GM19023 (cell line): ENCODE measurements around the gene ADAM12.
"Not testable (repeated sequence)": the region's sequence is repeated elsewhere in the genome, so short reads cannot be mapped to it uniquely, and the experiment has no call there.

Experiments
- ATAC-seq: cut with Tn5 transposase; IDR thresholded peaks from one replicate; pipeline ENCODE4 v1.9.1; 2021; ENCODE audit warnings: mild to moderate bottlenecking, moderate library complexity; ENCODE audit not compliant: unreplicated experiment

ADAM12 gene

GRCh38 chr10:125999694-126000093 is 388.6 kb downstream of the ADAM12 start:
- no peak for ATAC-seq

DNA sequence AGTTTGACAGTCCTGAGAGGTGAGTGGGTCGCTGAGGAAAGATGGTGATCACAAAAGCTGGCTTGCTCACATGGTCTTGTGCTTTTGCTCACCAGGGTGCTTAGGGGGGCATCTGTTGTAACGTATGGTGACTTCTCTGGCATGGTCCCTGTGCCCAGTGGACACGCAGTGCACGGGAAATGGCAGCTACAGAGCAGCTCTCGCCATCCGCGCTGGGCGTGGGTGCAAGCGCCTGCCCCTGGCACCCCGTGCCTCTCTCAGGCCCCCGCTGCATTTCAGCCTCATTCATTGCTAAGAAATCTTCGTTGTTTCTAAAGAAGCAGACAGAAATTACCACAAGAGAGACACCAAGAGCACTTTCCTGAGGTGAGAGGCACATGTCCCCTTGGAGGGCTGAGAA is 390.7 kb downstream of the ADAM12 start:
- no peak for ATAC-seq

- no peak for ATAC-seq
Observed at GRCh38 chr10:125995726-125996304, 392.5 kb downstream of the ADAM12 start.

DNA sequence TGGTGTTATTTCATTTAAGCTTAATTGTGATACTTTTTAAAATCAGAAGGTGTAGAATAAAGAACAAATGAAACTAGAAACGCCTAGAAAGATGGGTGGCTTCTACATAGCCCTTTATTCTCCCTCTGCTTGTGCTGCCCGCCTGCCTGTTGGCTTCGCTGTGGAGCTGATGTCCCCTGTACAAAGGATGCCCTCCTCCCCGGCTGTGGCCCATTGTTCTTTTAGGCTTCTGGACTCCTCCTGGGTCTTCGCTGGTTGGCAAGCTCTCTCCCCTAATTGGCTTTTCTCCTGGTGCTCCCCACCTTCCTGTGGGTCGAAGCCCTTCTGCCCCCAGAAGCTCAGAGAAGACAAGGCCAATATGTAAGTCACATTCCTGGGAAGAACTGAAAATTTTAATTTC is 393.7 kb downstream of the ADAM12 start:
- no peak for ATAC-seq

DNA sequence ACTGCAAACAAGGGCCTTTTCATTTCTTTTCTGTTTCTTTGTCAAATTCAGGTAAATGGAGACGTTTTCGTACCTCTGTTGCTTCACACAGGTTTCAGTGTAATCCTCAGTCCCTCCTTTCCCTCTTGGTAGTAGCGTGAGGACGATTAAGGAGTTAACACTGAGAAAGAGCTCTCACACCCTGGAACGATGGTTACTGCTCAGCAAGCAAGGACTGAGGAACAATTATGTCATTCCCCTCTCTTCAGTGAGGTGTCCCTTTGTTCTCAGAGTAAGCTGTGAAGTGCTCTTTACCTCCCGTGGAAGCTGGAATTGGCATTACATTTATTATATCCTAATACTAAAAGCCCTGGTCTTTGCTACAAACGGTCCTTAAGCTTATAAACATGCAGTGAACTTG is 396.0 kb downstream of the ADAM12 start:
- no peak for ATAC-seq

DNA sequence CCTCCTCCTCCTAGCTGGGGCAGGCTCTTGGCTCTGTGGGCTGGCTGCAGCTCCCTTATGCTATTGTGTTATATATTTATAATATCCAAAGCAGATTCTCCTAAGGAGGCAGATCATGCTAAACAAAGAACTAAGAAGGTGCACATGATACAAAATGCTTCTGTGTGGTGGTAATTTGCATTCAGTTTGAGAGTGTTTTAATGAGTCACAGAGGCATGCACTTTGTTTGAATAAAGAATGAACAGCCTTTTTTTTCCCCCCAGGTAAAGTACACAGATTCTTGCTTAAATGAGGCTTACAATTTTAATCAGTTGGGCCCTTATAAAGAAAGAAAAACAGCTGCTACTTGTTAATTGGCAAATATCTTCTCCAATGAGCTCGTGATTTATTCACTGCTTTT is 396.9 kb downstream of the ADAM12 start:
- ATAC-seq = no peak

GRCh38 chr10:125990974-125991373 is 397.3 kb downstream of the ADAM12 start:
- ATAC-seq = no peak

DNA sequence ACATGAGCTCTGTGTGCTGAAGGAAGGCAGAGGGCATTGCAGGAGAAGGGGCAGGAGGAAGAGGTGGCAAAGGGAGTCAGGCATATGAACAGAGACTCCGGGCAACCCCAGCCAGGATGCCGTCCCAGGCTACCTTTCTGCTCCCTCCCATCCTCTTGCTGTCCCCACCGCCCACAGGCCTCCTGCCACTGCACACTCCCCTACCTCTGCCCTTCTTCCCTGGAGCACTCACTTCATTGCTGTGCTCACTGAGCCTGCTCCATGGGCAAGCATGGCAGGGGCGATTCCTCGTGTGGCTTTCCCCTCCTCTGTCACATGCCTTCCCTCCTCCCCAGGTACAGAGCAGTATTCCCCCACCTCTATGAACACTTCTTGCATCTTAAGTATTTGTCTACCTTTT is 398.5 kb downstream of the ADAM12 start:
- no peak for ATAC-seq

DNA sequence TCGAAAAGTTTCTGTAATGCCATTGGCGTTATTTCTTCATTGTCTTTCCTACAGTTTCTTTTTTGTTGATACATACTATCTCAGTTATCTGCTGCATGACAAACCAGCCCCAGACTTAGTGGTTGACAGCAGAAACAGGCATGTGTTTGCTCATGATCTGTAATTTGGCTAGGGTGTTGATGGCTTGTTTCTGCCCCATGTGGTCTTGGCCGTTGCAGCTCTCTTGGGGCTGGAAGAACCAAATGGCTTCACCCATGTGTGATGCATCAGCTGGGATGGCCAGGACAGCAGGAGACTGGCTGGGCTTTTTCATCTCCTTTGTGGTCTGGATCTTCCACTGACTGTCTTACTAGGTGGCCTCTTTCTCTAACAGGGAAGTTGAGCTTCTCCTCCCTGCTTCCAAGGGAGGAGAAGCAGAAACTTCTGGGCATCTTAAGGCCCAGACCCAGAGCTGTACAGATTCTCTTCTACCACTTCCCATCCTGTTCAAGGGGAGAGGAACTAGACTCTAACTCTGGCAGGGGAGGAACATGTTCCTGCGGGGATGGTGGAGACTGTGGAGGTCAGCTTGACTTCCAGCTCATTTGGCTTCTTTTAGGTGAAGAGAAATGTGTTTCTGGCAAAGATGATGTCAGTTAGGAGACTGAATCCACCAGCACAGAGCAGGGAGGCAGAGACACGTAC is 402.6 kb downstream of the ADAM12 start:
- no peak for ATAC-seq

- no peak for ATAC-seq
Observed at GRCh38 chr10:125984865-125985495, 403.3 kb downstream of the ADAM12 start.

- ATAC-seq = no peak
Observed at GRCh38 chr10:125984346-125984745, 403.9 kb downstream of the ADAM12 start.

GRCh38 chr10:125983656-125984055 is 404.6 kb downstream of the ADAM12 start:
- no peak for ATAC-seq

- no peak for ATAC-seq
Observed at GRCh38 chr10:125983161-125983560, 405.1 kb downstream of the ADAM12 start.

- peak; percentile 67 for ATAC-seq
Observed at GRCh38 chr10:125982260-125982948, 405.9 kb downstream of the ADAM12 start.

GRCh38 chr10:125980521-125981035 is 407.7 kb downstream of the ADAM12 start:
- ATAC-seq = no peak

DNA sequence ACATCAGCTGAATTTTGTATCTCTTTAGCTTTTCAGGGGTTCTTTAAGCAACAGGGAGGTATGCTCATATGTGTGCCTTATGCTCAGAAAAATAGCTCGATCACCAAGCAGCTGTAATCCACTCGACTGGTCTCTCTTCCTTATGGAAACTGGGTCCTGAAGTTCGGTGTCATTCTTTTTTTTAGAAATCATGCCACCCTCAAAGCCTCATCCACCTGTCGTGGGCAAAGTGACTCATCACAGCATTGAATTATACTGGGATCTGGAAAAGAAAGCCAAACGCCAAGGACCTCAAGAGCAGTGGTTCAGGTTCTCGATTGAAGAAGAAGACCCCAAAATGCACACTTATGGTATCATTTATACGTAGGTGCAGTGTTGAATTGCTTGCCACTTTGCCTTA is 408.3 kb downstream of the ADAM12 start:
- ATAC-seq = no peak

DNA sequence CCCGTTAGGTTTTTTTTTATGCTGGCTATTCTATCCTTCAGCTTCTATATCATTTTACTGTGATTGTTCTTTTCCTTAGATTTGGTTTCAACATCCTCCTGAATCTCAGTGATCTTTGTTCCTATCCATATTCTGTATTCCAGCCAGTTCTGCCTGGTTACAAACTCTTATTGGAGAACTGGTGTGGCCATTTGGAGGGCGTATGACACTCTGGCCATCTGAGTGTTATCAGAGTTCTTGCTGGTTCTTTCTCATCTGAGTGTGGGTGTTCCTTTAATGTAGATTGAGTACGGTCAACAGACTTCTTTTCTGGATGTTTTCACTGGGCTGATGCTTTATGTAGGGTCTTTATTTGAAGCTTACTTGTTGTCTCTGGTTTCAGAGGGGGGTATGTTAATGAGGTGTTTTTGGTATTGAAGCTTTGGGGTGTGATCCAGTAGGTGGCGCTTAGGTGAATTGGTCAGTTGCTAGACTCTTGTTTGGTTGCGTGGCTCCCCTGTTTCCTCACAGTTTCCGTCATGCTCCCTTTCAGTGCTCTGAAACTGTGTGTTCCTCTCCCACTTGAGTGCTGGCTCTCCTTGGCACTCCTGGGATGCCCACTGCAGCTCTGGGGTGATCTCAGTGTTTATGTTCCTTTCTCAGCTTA is 411.2 kb downstream of the ADAM12 start:
- no peak for ATAC-seq

DNA sequence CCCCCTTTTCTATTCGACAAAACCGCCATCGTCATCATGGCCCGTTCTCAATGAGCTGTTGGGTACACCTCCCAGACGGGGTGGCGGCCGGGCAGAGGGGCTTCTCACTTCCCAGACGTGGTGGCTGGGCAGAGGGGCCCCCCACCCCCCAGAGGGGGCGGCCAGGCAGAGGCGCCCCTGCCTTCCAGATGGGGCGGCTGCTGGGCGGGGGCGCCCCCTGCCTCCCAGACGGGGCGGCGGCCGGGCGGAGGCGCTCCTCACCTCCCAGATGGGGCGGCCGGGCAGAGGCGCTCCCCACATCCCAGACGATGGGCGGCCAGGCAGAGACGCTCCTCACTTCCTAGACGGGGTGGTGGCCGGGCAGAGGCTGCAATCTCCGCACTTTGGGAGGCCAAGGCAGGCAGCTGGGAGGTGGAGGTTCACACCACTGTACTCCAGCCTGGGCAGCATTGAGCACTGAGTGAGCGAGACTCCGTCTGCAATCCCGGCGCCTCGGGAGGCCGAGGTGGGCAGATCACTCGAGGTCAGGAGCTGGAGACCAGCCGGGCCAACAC is 418.1 kb downstream of the ADAM12 start:
- ATAC-seq = not testable (repeated sequence)

DNA sequence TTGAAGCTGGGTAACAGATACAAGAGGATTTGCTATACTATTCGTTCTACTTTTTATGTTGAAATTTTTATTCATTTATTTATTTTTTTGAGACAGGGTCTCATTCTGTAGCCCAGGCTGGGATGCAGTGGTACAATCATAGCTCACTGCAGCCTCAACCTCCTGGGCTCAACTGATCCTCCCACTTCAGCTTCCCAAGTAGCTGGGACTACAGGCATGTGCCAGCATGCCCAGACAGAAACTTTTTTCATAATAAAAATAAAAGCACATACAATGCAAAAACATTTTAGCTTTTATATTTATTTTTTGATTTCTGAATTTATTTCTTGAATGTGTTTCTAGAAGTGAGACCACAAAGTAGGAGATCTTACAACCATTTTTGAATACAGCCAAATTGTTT is 420.7 kb downstream of the ADAM12 start:
- no peak for ATAC-seq

GRCh38 chr10:125964558-125964957 is 423.7 kb downstream of the ADAM12 start:
- no peak for ATAC-seq
